ENCODE data around the gene ASCC1.

GRCh38 chr10:72218726-72219125, 2.6 kb upstream of the ASCC1 start:
- TF ChIP-seq POLR2AphosphoS5 (IDR thresholded peaks at IDR 0.05): no peak
- TF ChIP-seq CTCF (IDR thresholded peaks at IDR 0.05): no peak
- TF ChIP-seq POLR2A (IDR thresholded peaks at IDR 0.05): no peak
- no peak for TF ChIP-seq EP300 (IDR thresholded peaks at IDR 0.05; ENCODE audit: low read depth)
